Activated CD4-positive, alpha-beta T cell treated with anti-CD3 and anti-CD28 coated beads, Interleukin-2, amount 10 ng/mL, durations not matched to agents 7 days and 5 days (primary cell): Measurements from ENCODE around the gene KLF7. TPM values are rescaled to one million over a fixed set of nuclear protein-coding genes. Genes with fewer than 3 reads are reported as not detected.

Source experiments
- CTCF ChIA-PET: fragments of 350-600 bp; sonication (Branson Sonifier 250); formaldehyde crosslinking; loops from one replicate; lab custom pipeline; 2021; ENCODE audit warnings: antibody characterized with exemption; lab: Charles Lee
- POLR2A ChIA-PET: fragments of 350-600 bp; sonication (Branson Sonifier 250); formaldehyde crosslinking; loops from one replicate; lab custom pipeline; 2021; ENCODE audit warnings: antibody characterized with exemption; lab: Charles Lee
- DNase-seq: peaks from one replicate; pipeline ENCODE4 v3.0.0-alpha.2; 2020
- H3K27ac Mint-ChIP-seq: one replicate; pipeline ENCODE4 v1.8.0; 2021; ENCODE audit warnings: mild to moderate bottlenecking, moderate library complexity, mixed read lengths
- H3K27me3 Mint-ChIP-seq: one replicate; pipeline ENCODE4 v1.8.0; 2021; ENCODE audit warnings: mixed read lengths
- H3K36me3 Mint-ChIP-seq: one replicate; pipeline ENCODE4 v1.8.0; 2021; ENCODE audit warnings: low read depth, mixed read lengths
- H3K4me1 Mint-ChIP-seq: one replicate; pipeline ENCODE4 v1.8.0; 2021; ENCODE audit warnings: mixed read lengths
- H3K4me3 Mint-ChIP-seq: one replicate; pipeline ENCODE4 v1.8.0; 2021; ENCODE audit warnings: mild to moderate bottlenecking, moderate library complexity, mixed read lengths
- H3K9me3 Mint-ChIP-seq: one replicate; pipeline ENCODE4 v1.8.0; 2021; ENCODE audit warnings: mixed read lengths
- total RNA-seq, 2 experiments: library from RNA; stranded (reverse); gene quantifications; one replicate each; pipeline ENCODE4 v1.2.3, GENCODE V29; 2021

KLF7 gene
- total RNA-seq, 2 experiments from 2014 or later, result 35.3 to 38.2 TPM

DNA sequence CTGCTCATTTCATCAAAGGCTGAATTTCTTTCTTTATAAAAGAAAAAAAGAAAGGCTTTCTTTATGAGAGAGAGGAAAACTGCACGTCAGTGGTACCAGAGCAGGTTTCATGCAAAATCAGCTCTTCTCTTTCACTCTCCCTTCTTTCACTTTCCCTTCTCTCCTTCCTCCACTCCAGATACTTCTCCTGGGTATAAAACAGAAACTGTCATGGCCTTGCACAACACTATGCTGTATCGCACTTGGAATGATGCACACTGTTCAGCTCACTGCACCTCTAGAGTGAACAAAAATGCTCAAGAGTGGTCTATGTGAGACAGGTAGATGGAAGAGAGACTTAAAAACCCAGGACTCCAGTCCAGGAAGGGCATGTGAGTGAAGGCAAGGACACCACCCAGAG lies 73.8 kb downstream of the KLF7 start:
- Mint-ChIP-seq H3K27me3 (no peaks in the 10 kb centered on the region), H3K9me3 (peaks cover 9% of the 10 kb centered on the region), H3K4me1 (peaks cover 39% of the 10 kb centered on the region), H3K4me3 (no peak overlapping the region), H3K27ac (peak overlapping the region; percentile 54), H3K36me3 (peaks cover 58% of the 10 kb centered on the region)
- ChIA-PET CTCF (no interaction called here), POLR2A (no interaction called here)
- no peak for DNase-seq

DNA sequence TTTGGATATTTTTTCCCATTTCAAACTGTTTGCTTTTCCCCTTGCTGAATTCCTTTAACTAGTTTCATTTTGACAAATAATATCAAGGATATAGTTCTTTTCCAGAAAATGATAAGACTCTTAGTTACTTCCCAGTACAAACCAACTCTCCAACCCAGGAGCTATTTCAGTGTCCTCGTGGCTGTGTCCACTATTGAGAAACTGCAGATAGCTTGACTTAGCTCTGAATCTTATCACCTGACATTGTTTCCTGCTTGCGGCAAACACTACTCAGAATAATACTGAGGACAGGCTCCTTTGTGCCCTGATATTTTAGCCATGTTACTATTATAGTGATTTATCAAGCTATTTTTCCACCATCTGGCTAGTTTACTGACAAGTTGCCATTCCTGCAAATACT lies 74.6 kb downstream of the KLF7 start:
- Mint-ChIP-seq H3K4me3 (no peak overlapping the region), H3K4me1 (peaks cover 39% of the 10 kb centered on the region), H3K36me3 (peaks cover 66% of the 10 kb centered on the region), H3K9me3 (peaks cover 9% of the 10 kb centered on the region), H3K27ac (no peak overlapping the region), H3K27me3 (no peaks in the 10 kb centered on the region)
- CTCF ChIA-PET, result no interaction called here
- POLR2A ChIA-PET, result no interaction called here
- DNase-seq, result no peak

DNA sequence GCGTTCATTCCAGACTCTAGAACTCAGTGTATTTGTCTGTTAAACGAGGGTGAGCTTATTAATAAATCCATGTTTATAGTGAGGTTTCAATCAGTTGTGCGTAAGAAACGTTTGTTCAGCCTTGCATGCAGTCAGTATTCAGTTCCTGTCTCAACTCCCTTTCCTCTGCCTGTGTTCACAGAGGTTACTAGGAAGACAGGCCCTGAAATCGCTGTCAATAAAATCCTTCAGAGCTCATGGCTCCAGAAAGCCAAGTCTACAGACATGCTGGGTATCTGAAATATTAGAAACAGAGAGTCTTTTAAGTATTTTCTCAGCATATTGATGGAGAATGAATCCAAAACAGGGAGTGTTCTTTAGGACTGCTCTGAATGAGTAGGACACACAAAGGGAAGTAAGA lies 75.4 kb downstream of the KLF7 start:
- no peaks in the 10 kb centered on the region for H3K27me3 Mint-ChIP-seq
- peaks cover 39% of the 10 kb centered on the region for H3K4me1 Mint-ChIP-seq
- H3K36me3 Mint-ChIP-seq, result peaks cover 70% of the 10 kb centered on the region
- ChIA-PET POLR2A (no interaction called here), CTCF (interaction anchor here (0.6 kb wide), 1 partner anchor 11 kb away, joined by 4 read pairs; no protein-coding TSS in a partner anchor)
- no peak overlapping the region for H3K27ac Mint-ChIP-seq
- H3K9me3 Mint-ChIP-seq, result peaks cover 9% of the 10 kb centered on the region
- no peak overlapping the region for H3K4me3 Mint-ChIP-seq
- no peak for DNase-seq

DNA sequence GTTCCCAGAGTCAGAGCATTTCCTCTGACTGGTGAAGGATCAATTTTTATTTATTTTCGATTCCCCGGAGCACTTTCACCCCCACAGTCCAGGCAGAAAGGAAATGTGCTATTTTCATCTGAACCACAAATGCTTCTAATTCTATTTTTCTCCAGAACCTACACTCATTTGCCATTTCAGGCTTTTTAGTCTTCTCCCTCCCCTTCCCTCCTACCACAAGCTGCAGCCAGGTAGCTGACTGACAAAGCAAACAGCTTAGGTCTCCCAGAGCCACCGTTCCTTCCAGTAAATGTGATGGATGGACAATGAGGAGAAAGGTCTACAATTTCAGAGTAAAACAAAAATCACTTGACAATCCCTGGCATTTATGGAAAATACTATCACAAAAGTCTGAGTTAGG lies 76.9 kb downstream of the KLF7 start:
- no peak for DNase-seq
- Mint-ChIP-seq H3K36me3 (peaks cover 67% of the 10 kb centered on the region), H3K27ac (no peak overlapping the region), H3K4me3 (no peak overlapping the region), H3K4me1 (peaks cover 39% of the 10 kb centered on the region), H3K9me3 (peaks cover 6% of the 10 kb centered on the region), H3K27me3 (no peaks in the 10 kb centered on the region)
- ChIA-PET POLR2A (no interaction called here), CTCF (interaction anchor here (1.3 kb wide), 1 partner anchor 9 kb away, joined by 4 read pairs; no protein-coding TSS in a partner anchor)

DNA sequence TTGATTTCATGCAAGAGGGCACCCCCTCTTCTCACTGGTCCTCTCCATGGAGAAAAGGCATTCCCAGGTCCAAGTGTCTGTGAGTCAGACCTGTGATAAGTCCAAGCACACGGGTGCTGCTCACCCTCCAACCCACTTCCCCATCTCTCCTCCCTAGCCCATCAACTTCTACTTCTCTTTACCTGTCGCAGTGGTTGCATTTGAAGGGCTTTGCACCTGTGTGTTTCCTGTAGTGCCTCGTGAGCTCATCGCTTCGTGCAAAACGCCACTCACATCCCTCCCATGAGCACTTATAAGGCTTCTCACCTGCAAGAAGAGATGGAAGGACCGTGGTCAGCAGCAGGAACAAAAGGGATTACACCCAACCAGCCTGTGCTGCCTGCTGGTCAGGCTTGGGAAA lies 77.5 kb downstream of the KLF7 start:
- DNase-seq, result no peak
- peaks cover 68% of the 10 kb centered on the region for H3K36me3 Mint-ChIP-seq
- no peaks in the 10 kb centered on the region for H3K27me3 Mint-ChIP-seq
- ChIA-PET POLR2A (no interaction called here), CTCF (interaction anchor here (1.3 kb wide), 1 partner anchor 9 kb away, joined by 4 read pairs; no protein-coding TSS in a partner anchor)
- H3K9me3 Mint-ChIP-seq, result peaks cover 4% of the 10 kb centered on the region
- no peak overlapping the region for H3K27ac Mint-ChIP-seq
- H3K4me1 Mint-ChIP-seq, result peaks cover 38% of the 10 kb centered on the region
- no peak overlapping the region for H3K4me3 Mint-ChIP-seq

DNA sequence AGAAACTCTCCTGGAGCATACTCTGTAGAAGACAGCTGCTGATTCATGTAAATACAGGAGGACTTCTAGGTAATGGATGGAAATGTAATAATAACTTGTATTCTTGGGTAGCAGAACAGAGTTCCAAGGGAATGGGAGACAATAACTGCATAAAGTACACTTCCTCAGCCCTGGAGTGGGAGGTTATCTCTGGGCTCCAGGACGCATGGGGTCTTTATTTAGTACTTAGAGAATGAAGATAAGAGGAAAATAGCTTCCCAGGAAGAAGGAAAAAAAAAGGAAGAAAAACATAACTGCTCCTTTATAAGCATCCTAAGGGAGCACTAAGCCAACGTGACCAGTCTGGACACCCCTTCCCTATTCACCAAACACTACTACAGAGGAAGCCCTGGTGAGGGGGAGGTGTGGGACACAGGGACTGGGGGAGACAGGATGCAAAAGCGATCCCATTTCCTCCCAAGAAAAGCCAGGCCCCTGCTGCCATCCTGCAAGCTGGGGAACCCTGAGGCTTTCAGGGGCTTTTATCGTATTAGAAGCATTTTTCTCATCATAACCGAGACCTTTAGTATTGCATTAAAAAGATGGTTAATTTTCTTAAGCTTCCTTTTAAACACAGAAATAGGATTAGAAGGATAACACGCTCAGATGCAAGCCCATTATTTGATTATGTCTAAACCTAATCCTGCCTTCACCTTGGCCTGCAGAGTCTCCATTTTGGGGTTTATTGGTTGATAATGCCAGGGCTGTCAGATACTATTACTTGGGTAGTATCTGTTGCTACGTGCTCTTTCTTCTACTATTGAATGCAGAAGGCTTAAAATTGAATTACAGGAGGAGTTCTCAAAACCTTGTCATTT lies 78.5 kb downstream of the KLF7 start:
- H3K27ac Mint-ChIP-seq, result no peak overlapping the region
- no peaks in the 10 kb centered on the region for H3K27me3 Mint-ChIP-seq
- H3K36me3 Mint-ChIP-seq, result peaks cover 70% of the 10 kb centered on the region
- ChIA-PET POLR2A (no interaction called here), CTCF (no interaction called here)
- H3K4me3 Mint-ChIP-seq, result no peak overlapping the region
- peaks cover 37% of the 10 kb centered on the region for H3K4me1 Mint-ChIP-seq
- DNase-seq, result no peak
- peaks cover 3% of the 10 kb centered on the region for H3K9me3 Mint-ChIP-seq

DNA sequence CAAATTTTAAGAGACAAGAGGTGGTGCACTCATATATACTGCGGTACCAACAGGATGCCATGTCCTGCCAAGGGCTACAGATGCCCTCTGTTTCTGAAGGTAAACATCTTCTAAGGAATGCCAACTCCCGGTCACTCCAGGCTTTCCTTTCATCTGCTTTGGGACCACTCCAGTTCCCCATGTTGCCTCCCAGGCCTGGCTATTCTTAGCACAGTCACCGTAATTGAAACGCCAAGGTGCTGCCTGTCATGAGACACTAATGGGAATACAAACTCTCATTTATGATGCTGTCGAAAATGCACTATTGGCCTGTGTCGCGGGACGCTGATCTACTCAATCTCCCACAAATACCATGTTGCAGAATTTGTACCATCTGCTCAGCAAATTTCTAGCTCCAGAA lies 79.6 kb downstream of the KLF7 start:
- no peaks in the 10 kb centered on the region for H3K27me3 Mint-ChIP-seq
- H3K4me3 Mint-ChIP-seq, result no peak overlapping the region
- DNase-seq, result no peak
- H3K4me1 Mint-ChIP-seq, result peaks cover 32% of the 10 kb centered on the region
- H3K36me3 Mint-ChIP-seq, result peaks cover 75% of the 10 kb centered on the region
- ChIA-PET CTCF (no interaction called here), POLR2A (no interaction called here)
- H3K9me3 Mint-ChIP-seq, result no peaks in the 10 kb centered on the region
- no peak overlapping the region for H3K27ac Mint-ChIP-seq

DNA sequence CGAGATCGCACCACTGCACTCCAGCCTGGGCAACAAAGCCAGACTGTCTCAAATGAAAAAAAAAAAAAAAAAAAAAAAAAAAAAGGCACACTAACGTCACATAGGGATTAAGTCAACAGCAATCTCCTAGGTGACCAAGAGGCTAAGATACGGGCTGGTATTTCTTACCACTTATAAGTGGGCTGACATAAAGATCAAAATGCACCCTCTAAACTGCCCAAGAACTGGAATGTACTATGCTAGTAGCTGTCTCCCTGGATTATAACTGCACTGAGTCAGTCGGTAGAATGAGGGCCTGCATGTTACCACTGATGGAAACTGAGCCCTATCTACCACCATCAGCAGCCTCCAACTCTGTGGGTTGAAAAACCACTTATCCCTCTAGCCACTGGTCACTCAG lies 80.6 kb downstream of the KLF7 start:
- DNase-seq, result no peak
- ChIA-PET CTCF (no interaction called here), POLR2A (no interaction called here)
- Mint-ChIP-seq H3K4me1 (peaks cover 23% of the 10 kb centered on the region), H3K27me3 (no peaks in the 10 kb centered on the region), H3K9me3 (no peaks in the 10 kb centered on the region), H3K36me3 (peaks cover 75% of the 10 kb centered on the region), H3K27ac (no peak overlapping the region), H3K4me3 (no peak overlapping the region)

DNA sequence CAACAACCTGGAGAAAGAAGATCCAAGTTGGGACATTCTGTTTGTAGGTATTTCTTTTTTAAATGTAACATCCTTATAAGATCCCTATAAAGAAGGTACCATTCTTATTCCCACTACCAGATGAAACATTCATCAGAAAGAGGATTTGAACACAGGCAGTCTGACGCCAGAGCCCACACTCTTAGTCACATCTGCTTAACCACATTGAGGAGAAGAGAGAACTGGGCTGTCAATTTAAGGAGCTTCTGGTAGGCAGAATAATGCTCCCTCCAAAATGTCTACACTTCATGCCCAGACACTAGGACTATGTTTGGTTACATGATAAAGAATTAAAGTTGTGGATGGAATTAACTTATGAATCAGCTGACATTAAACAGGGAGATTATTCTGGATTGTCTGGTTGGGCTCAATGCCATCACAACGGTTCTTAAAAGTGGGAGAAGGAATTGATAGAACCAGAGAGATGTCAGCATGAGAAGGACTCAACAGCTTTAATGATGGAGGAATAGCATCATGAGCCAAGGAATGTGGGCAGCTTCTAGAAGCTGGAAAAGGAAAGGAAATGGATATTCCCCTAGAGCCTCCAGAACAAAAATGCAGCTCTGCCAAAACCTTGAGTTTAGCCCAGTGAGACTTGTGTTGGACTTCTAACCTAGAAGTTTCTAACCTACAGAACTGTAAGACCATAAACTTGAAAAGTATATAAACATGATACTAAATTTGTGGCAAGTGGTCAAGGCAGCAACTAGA lies 82.2 kb downstream of the KLF7 start:
- H3K36me3 Mint-ChIP-seq, result peaks cover 77% of the 10 kb centered on the region
- no peaks in the 10 kb centered on the region for H3K9me3 Mint-ChIP-seq
- ChIA-PET CTCF (interaction anchor here (0.6 kb wide), 1 partner anchor 15 kb away, joined by 3 read pairs; no protein-coding TSS in a partner anchor), POLR2A (no interaction called here)
- no peaks in the 10 kb centered on the region for H3K27me3 Mint-ChIP-seq
- no peak for DNase-seq
- H3K4me1 Mint-ChIP-seq, result peaks cover 9% of the 10 kb centered on the region
- H3K4me3 Mint-ChIP-seq, result no peak overlapping the region
- H3K27ac Mint-ChIP-seq, result no peak overlapping the region

DNA sequence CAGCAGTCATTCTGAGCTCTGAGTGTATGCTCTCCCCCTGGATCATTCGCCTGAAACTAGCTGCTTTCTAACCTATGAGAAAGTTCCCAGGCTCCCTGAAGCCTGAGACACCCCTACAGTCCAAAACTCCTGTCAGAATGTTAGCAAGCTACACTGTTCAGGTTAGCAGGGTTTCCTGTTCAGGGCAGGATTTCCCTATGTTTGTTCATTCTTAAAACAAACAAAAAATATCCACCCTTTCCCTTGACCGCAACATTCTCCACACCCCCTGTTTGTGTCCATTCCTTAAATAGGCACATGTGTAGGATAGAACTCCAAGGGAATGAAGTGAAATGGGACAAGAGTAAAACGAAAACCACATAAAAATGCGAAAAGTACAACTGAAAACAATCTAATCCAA lies 83.1 kb downstream of the KLF7 start:
- ChIA-PET CTCF (interaction anchor here (0.6 to 0.7 kb wide), 2 partner anchors 32 to 1081 kb away, joined by 3 read pairs; no protein-coding TSS in a partner anchor), POLR2A (no interaction called here)
- Mint-ChIP-seq H3K9me3 (no peaks in the 10 kb centered on the region), H3K27me3 (no peaks in the 10 kb centered on the region), H3K27ac (no peak overlapping the region), H3K36me3 (peaks cover 76% of the 10 kb centered on the region), H3K4me3 (no peak overlapping the region), H3K4me1 (peaks cover 2% of the 10 kb centered on the region)
- no peak for DNase-seq

DNA sequence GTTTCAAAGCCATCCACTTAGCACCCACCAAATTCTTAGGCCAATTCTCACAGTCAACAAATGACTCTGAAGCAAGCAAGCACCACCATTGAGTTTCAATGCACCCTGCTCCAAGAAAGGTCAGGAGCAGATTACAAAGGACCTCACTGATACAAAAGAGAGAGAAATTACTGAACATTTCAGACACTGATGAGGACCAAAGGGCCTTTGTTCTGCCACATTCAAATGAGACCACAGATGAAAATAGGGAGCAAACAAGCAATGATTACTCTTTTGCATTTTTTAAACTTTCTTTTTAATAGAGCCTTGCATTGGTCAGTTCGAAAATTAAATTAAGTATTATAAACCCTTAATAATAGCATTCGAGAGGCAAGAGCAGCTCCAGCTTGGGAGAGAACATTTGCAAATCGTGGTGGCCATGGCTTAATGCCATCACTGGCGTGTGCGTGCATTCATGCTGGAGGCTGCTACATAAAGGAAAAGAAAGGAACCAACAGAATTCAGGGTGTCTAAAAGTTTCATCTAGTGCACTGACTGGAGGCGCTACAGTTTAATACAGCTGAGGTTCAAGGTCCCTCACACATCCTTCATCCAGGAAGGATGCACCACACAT lies 87.5 kb downstream of the KLF7 start:
- Mint-ChIP-seq H3K9me3 (no peaks in the 10 kb centered on the region), H3K27me3 (no peaks in the 10 kb centered on the region), H3K4me3 (no peak overlapping the region), H3K27ac (no peak overlapping the region), H3K36me3 (peaks cover 56% of the 10 kb centered on the region), H3K4me1 (peaks cover 27% of the 10 kb centered on the region)
- no peak for DNase-seq
- ChIA-PET POLR2A (no interaction called here), CTCF (no interaction called here)

DNA sequence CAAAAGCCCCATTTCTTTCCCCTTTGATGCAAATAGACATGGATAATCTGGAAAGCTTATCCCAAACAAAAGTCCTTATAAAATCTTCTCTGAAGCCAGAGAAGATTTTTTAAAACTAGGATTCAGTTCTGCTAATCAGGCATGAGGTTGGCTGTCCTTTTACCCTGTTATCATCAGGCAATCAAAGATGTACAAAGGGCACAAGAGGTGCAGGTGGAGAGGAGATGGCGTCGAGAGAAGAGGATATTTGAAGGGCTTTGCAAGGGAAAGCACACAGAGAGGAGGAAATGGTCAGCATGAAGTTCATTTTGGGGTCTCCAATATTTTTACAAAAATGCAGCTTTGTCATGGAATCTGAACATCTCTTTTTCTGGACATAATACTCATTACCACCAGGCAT lies 88.5 kb downstream of the KLF7 start:
- DNase-seq, result no peak
- Mint-ChIP-seq H3K27ac (no peak overlapping the region), H3K27me3 (no peaks in the 10 kb centered on the region), H3K4me3 (no peak overlapping the region), H3K4me1 (peaks cover 36% of the 10 kb centered on the region), H3K9me3 (no peaks in the 10 kb centered on the region), H3K36me3 (peaks cover 48% of the 10 kb centered on the region)
- POLR2A ChIA-PET, result no interaction called here
- CTCF ChIA-PET, result interaction anchor here (0.6 kb wide), 1 partner anchor 296 kb away, joined by 4 read pairs; no protein-coding TSS in a partner anchor

DNA sequence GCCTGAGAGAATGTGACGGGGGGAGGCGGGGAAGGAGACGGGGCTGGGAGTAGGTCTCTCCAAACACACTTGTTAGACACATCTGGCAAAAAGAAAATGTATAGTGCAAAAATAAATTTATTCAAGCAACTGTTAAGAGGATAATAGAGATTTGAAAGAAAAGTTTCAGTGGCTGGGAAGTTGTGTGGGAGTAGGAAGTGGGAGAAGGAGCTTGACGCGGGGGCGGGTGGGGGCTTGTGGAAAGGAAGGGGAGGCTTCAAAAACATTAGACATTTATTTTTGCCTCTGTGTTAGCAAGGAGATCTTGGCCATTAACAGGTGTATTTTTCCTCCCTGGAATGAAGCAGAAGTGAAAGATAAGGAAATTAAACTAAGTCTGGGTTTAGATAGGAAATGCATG lies 90.3 kb downstream of the KLF7 start:
- DNase-seq, result no peak
- H3K9me3 Mint-ChIP-seq, result no peaks in the 10 kb centered on the region
- no peak overlapping the region for H3K4me3 Mint-ChIP-seq
- POLR2A ChIA-PET, result no interaction called here
- H3K36me3 Mint-ChIP-seq, result peaks cover 30% of the 10 kb centered on the region
- CTCF ChIA-PET, result no interaction called here
- no peaks in the 10 kb centered on the region for H3K27me3 Mint-ChIP-seq
- peaks cover 35% of the 10 kb centered on the region for H3K4me1 Mint-ChIP-seq
- no peak overlapping the region for H3K27ac Mint-ChIP-seq
